ENCODE measurements around the gene SLIT1.

DNA sequence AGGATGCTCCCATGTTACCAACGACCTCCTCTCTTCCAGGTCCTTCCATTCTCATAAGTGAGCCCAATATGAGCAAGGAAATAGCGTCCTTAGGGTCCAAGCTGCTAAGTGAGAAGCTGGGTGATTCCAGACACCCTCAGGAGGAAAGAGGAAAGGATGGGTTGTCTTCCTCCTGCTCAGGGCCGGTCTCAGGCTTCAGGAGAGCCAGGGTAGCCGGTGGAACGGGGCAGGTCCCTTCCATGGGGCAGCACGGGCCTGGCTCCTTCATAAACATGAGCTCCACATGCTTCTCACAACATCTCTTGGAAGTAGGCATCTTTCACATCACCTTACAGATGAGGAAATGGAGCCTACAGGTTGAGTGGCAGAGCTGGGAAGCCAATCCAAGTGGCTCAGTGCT is 12.7 kb downstream of the SLIT1 start:
- TF ChIP-seq, protein P1, sequence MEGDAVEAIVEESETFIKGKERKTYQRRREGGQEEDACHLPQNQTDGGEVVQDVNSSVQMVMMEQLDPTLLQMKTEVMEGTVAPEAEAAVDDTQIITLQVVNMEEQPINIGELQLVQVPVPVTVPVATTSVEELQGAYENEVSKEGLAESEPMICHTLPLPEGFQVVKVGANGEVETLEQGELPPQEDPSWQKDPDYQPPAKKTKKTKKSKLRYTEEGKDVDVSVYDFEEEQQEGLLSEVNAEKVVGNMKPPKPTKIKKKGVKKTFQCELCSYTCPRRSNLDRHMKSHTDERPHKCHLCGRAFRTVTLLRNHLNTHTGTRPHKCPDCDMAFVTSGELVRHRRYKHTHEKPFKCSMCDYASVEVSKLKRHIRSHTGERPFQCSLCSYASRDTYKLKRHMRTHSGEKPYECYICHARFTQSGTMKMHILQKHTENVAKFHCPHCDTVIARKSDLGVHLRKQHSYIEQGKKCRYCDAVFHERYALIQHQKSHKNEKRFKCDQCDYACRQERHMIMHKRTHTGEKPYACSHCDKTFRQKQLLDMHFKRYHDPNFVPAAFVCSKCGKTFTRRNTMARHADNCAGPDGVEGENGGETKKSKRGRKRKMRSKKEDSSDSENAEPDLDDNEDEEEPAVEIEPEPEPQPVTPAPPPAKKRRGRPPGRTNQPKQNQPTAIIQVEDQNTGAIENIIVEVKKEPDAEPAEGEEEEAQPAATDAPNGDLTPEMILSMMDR (IDR thresholded peaks at IDR 0.05 in 4 of 5, conservative IDR thresholded peaks at IDR 0.05 in 1 of 5): no peak
- TF ChIP-seq POLR2A (IDR thresholded peaks at IDR 0.05): no peak
